SU-DHL-6 (cell line): ENCODE results near the gene MCMBP.

Experiments used
- H2AFZ ChIP-seq: fragments of 200-600 bp; sonication (generic); 2 replicates; pipeline ENCODE4 v1.6.1; 2014; ENCODE audit warnings: low read depth, mild to moderate bottlenecking, moderate library complexity, mixed read lengths, antibody characterized with exemption, low read length; ENCODE audit not compliant: severe bottlenecking
- H3F3A ChIP-seq: fragments of 200-600 bp; shearing (Covaris generic); 2 replicates; pipeline ENCODE4 v1.6.0; 2016; ENCODE audit warnings: antibody characterized with exemption, mild to moderate bottlenecking; ENCODE audit not compliant: insufficient read depth
- H3K27ac ChIP-seq: fragments of 200-600 bp; sonication (generic); 2 replicates; pipeline ENCODE4 v1.5.1; 2016; ENCODE audit warnings: low read depth, mild to moderate bottlenecking, low read length, moderate library complexity, mixed read lengths
- H3K27me3 ChIP-seq: fragments of 200-600 bp; sonication (generic), shearing (Covaris generic); 2 replicates; pipeline ENCODE4 v1.6.0; 2014; ENCODE audit warnings: mild to moderate bottlenecking, low read length
- H3K36me3 ChIP-seq: fragments of 200-600 bp; sonication (generic); 2 replicates; pipeline ENCODE4 v1.6.1; 2014; ENCODE audit warnings: mild to moderate bottlenecking, low read length, mixed read lengths
- H3K4me2 ChIP-seq: fragments of 300-600, 200-600 bp; shearing (Covaris generic), sonication (generic); 2 replicates; pipeline ENCODE4 v1.6.0; 2014; ENCODE audit warnings: low read length, low read depth, mild to moderate bottlenecking; ENCODE audit not compliant: poor library complexity, severe bottlenecking
- H3K4me3 ChIP-seq: fragments of 200-600 bp; sonication (generic); 2 replicates; pipeline ENCODE4 v1.5.1; 2014; ENCODE audit warnings: antibody characterized with exemption, low read length, mild to moderate bottlenecking, mixed read lengths; ENCODE audit not compliant: insufficient read depth, poor library complexity, severe bottlenecking
- H3K79me2 ChIP-seq: fragments of 200-600 bp; sonication (generic); 2 replicates; pipeline ENCODE4 v1.6.1; 2014; ENCODE audit warnings: mild to moderate bottlenecking, low read length, moderate library complexity; ENCODE audit not compliant: insufficient read depth
- H3K9ac ChIP-seq: fragments of 200-600 bp; sonication (generic); 2 replicates; pipeline ENCODE4 v1.7.0; 2014; ENCODE audit warnings: mild to moderate bottlenecking, low read length
- H3K9me2 ChIP-seq: fragments of 200-600 bp; sonication (generic); replicated peaks from 2 replicates; pipeline ENCODE4 v1.6.1; 2014; ENCODE audit warnings: low read length; ENCODE audit not compliant: insufficient read depth
- H3K9me3 ChIP-seq: fragments of 200-600 bp; sonication (generic); 2 replicates; pipeline ENCODE4 v1.6.1; 2014; ENCODE audit warnings: low read length, mixed read lengths; ENCODE audit not compliant: insufficient read depth
- H4K20me1 ChIP-seq: fragments of 200-600 bp; sonication (generic); 2 replicates; pipeline ENCODE4 v1.6.1; 2014; ENCODE audit warnings: low read depth, mild to moderate bottlenecking, antibody characterized with exemption, low read length, moderate library complexity, mixed read lengths
- EZH2phosphoT487 ChIP-seq: fragments of 200-600 bp; sonication (generic), shearing (Covaris generic); conservative IDR thresholded peaks from 2 replicates; pipeline ENCODE4 v1.6.1; 2018; ENCODE audit warnings: mild to moderate bottlenecking, antibody characterized with exemption, low read length, moderate library complexity, mixed read lengths
- TF ChIP-seq, protein P1 (sequence below): fragments of 200-600 bp; sonication (generic); IDR thresholded peaks from one replicate; pipeline ENCODE4 v1.5.1; 2017; ENCODE audit warnings: antibody characterized with exemption, mild to moderate bottlenecking, low read length, moderate library complexity; ENCODE audit not compliant: insufficient read depth, poor library complexity, severe bottlenecking

MCMBP gene

DNA sequence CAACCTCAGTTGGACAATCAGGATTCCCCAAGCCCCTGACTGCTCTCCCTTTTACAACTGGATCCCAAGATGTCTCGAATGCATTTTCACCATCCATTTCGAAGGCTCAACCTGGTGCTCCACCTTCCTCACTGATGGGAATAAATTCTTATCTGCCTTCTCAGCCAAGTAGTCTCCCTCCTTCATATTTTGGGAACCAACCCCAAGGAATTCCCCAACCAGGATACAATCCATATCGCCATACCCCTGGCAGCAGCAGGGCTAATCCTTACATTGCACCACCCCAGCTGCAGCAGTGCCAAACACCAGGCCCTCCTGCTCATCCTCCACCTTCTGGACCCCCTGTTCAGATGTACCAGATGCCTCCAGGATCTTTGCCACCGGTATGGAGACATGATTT, 25.9 kb upstream of the MCMBP start:
- TF ChIP-seq, protein P1, sequence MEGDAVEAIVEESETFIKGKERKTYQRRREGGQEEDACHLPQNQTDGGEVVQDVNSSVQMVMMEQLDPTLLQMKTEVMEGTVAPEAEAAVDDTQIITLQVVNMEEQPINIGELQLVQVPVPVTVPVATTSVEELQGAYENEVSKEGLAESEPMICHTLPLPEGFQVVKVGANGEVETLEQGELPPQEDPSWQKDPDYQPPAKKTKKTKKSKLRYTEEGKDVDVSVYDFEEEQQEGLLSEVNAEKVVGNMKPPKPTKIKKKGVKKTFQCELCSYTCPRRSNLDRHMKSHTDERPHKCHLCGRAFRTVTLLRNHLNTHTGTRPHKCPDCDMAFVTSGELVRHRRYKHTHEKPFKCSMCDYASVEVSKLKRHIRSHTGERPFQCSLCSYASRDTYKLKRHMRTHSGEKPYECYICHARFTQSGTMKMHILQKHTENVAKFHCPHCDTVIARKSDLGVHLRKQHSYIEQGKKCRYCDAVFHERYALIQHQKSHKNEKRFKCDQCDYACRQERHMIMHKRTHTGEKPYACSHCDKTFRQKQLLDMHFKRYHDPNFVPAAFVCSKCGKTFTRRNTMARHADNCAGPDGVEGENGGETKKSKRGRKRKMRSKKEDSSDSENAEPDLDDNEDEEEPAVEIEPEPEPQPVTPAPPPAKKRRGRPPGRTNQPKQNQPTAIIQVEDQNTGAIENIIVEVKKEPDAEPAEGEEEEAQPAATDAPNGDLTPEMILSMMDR, result no peak
- TF ChIP-seq EZH2phosphoT487, result no peak
- H3K4me3 ChIP-seq, result no peak overlapping the region
- peaks cover 6% of the 10 kb centered on the region; the same call in 1 of the 2 replicates for H4K20me1 ChIP-seq
- H3F3A ChIP-seq, result no peaks in the 10 kb centered on the region
- no peak overlapping the region for H3K27ac ChIP-seq
- H3K27me3 ChIP-seq, result no peaks in the 10 kb centered on the region
- H3K36me3 ChIP-seq, result peaks cover 13% of the 10 kb centered on the region
- H3K9me3 ChIP-seq, result no peaks in the 10 kb centered on the region
- H3K9ac ChIP-seq, result no peak overlapping the region
- no peak overlapping the region for H3K4me2 ChIP-seq
- H3K79me2 ChIP-seq, result peaks cover 72% of the 10 kb centered on the region
- H3K9me2 ChIP-seq, result no peaks in the 10 kb centered on the region
- no peak overlapping the region for H2AFZ ChIP-seq

DNA sequence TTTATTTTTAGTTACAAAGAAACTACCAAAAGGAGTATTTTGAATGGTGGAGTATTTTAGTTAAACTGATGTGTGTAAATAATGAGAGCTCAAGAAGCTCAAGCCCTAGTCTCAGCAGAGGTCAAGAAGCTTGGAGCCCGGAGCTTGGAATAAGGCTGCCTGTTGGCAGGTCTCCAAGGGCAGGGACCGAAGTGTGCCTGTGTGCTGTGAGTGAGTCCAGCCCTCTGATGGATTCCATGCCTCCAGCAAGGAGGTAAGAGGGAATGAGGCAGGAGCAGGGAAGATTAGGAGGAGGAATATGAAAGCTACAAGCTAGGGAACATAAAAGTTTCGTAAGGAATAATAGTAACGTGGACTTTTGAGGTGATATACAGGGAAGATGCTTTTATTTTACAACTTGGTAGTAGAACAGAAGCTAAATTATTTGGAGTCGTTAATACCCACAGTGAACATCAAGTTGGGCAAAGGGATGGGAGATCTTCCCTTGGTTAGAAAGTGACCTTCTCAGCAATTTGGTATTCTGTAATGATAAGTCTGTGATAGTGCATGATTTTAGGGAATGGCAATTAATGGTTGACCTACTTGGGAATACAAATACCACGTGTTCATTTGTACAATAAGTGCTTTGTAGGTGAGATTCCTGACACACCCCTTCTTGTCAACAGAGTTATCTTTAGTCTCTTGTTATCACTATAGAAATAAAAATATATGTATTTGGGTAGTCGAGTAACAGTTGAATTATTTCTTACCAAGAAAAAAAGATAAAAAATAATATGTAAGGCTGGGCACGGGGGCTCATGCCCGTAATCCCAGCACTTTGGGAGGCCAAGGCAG, 24.5 kb upstream of the MCMBP start:
- Histone ChIP-seq H2AFZ (no peak overlapping the region), H3K9me3 (no peaks in the 10 kb centered on the region), H3K27ac (no peak overlapping the region), H3K9ac (no peak overlapping the region), H3K4me2 (no peak overlapping the region), H3K79me2 (peaks cover 85% of the 10 kb centered on the region), H3K9me2 (no peaks in the 10 kb centered on the region), H3K4me3 (no peak overlapping the region), H3K36me3 (peaks cover 4% of the 10 kb centered on the region; the same call in 1 of the 2 replicates), H4K20me1 (peaks cover 6% of the 10 kb centered on the region; the same call in 1 of the 2 replicates), H3K27me3 (no peaks in the 10 kb centered on the region), H3F3A (no peaks in the 10 kb centered on the region)
- TF ChIP-seq EZH2phosphoT487, result no peak
- TF ChIP-seq, protein P1, result no peak

DNA sequence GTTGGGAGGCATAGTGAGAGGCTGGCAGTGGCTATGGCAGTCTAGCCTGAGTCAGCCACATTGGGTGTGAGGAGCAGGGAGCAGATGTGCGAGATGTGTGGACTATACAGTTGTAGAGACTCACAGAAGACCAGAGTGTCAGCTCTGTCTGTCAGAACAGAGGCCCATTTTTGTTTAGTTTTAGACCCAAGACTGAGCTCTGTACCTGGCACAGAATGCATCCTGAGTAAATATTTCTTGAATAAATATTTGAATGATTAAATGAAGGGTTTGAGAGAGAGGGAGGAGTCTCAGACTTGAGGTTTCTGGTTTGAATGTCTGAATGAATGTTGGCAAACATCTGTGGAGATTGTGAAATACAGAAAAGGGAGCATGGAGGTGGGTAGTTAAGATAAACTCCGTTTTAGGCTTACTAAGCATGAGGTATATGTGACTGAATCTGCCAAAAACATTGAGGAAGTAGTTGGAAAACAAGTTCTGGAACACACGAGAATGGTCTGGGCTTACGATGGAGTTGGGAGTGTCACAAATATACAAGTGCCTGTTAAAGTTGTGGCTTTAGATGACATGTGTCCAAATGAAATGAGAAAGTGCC, 23.5 kb upstream of the MCMBP start:
- peaks cover 87% of the 10 kb centered on the region for H3K79me2 ChIP-seq
- no peak overlapping the region for H3K9ac ChIP-seq
- TF ChIP-seq, protein P1, result no peak
- TF ChIP-seq EZH2phosphoT487, result no peak
- no peak overlapping the region for H3K4me2 ChIP-seq
- H2AFZ ChIP-seq, result no peak overlapping the region
- no peaks in the 10 kb centered on the region for H3K9me3 ChIP-seq
- no peak overlapping the region for H3K4me3 ChIP-seq
- no peaks in the 10 kb centered on the region for H3K27me3 ChIP-seq
- peaks cover 3% of the 10 kb centered on the region; the same call in 1 of the 2 replicates for H3F3A ChIP-seq
- peaks cover 4% of the 10 kb centered on the region; the same call in 1 of the 2 replicates for H3K36me3 ChIP-seq
- no peaks in the 10 kb centered on the region for H3K9me2 ChIP-seq
- peaks cover 6% of the 10 kb centered on the region; the same call in 1 of the 2 replicates for H4K20me1 ChIP-seq
- H3K27ac ChIP-seq, result no peak overlapping the region
